HFFc6 (cell line): ENCODE results near the gene MGAT5. TPM values are rescaled to one million over a fixed set of nuclear protein-coding genes. Genes with fewer than 3 reads are reported as not detected.

ENCODE experiments used
- DNase-seq: peaks from one replicate; pipeline ENCODE4 v3.0.0-alpha.2; 2018
- H3K27ac Mint-ChIP-seq: 2 replicates; pipeline ENCODE4 v1.8.0; 2020; ENCODE audit warnings: mild to moderate bottlenecking, mixed read lengths
- H3K27me3 Mint-ChIP-seq: 2 replicates; pipeline ENCODE4 v1.8.0; 2021; ENCODE audit warnings: mild to moderate bottlenecking, moderate library complexity, mixed read lengths; ENCODE audit not compliant: insufficient read depth
- H3K36me3 Mint-ChIP-seq: 2 replicates; pipeline ENCODE4 v1.8.0; 2021; ENCODE audit warnings: low read depth, mixed read lengths
- H3K4me1 Mint-ChIP-seq: 2 replicates; pipeline ENCODE4 v1.8.0; 2020; ENCODE audit warnings: low read depth, mixed read lengths
- H3K4me3 Mint-ChIP-seq: 2 replicates; pipeline ENCODE4 v1.8.0; 2020; ENCODE audit warnings: mild to moderate bottlenecking, moderate library complexity, mixed read lengths
- H3K9me3 Mint-ChIP-seq: 2 replicates; pipeline ENCODE4 v1.8.0; 2020; ENCODE audit warnings: mild to moderate bottlenecking, mixed read lengths
- total RNA-seq, 6 experiments: library from RNA; stranded (reverse); fragmentation: NEBNext Ultra II Directional; extraction: Animal tissue kit (Norgen Biotek cat#: 25700); gene quantifications; 2 replicates in 1 of 6; 3 replicates in 5 of 6; pipeline ENCODE4 v1.2.3, GENCODE V29; 2021
- TF ChIP-seq, protein P1 (sequence below): fragments of 200-600 bp; sonication (generic); IDR thresholded peaks from 2 replicates; pipeline ENCODE4 v1.5.0; 2021; ENCODE audit warnings: antibody characterized with exemption, mild to moderate bottlenecking

The MGAT5 gene
- total RNA-seq, 6 experiments from 2014 or later, result 104 to 129 (median 113) TPM

DNA sequence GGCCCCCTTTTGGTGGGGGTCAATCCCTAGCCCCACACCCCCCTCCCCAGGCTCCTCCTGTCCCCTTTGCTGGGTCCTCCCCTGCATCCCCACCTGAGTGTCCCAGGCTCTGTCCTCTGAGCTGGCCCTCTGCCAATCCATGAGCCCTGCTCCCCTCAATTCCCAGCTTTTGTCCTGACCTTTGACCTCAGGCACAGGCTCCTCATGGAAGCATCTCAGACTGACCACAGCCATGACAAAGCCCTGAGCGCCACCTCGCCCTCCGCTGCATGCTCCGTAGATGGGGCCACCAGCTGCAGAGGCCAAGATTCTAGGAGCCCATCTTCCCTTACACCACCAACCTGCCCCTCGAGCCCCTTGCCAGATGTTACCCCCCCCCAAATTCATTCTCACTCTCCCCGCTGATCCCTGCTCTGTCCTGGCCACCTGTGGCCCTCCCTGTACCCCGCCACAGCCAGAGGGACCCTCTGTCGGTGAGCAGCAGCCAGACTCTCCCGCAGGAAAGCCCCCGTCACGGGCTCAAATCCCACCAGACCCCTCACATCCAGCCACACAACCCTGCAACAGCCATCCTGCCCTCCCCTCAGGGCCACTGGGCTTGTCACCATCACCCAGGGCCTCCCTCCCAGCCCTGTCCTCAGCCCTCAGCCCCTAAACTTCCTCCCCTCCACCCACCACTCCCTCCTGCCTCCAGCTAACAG, 206.0 kb downstream of the MGAT5 start:
- Mint-ChIP-seq H3K27me3 (peaks cover 24% of the 10 kb centered on the region), H3K27ac (no peak overlapping the region), H3K4me3 (no peak overlapping the region), H3K9me3 (no peaks in the 10 kb centered on the region), H3K36me3 (no peaks in the 10 kb centered on the region; the same call in 1 of the 2 replicates), H3K4me1 (peaks cover 8% of the 10 kb centered on the region)
- TF ChIP-seq, protein P1, sequence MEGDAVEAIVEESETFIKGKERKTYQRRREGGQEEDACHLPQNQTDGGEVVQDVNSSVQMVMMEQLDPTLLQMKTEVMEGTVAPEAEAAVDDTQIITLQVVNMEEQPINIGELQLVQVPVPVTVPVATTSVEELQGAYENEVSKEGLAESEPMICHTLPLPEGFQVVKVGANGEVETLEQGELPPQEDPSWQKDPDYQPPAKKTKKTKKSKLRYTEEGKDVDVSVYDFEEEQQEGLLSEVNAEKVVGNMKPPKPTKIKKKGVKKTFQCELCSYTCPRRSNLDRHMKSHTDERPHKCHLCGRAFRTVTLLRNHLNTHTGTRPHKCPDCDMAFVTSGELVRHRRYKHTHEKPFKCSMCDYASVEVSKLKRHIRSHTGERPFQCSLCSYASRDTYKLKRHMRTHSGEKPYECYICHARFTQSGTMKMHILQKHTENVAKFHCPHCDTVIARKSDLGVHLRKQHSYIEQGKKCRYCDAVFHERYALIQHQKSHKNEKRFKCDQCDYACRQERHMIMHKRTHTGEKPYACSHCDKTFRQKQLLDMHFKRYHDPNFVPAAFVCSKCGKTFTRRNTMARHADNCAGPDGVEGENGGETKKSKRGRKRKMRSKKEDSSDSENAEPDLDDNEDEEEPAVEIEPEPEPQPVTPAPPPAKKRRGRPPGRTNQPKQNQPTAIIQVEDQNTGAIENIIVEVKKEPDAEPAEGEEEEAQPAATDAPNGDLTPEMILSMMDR, result no peak
- no peak for DNase-seq

DNA sequence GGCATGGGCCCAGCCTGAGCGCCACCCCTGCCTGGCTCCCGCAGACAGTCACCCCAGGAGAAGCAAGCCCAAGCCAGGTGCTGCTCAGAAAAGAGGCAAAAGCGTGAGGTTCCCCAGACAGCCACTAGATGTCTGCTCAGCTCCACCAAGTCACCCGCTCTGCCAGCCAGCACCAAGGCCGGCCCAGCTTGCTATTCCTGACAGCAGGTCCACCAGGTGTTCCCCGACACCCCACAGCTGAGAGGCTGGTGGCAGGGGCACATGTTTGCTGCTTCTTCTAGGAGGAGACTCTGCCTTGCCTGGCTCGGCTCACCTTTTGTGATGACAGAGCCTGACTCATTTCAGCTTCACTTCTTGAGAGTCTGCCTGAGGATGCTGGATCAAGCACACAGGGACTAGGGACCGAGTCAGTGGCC, 206.7 kb downstream of the MGAT5 start:
- Mint-ChIP-seq H3K36me3 (no peaks in the 10 kb centered on the region; the same call in 1 of the 2 replicates), H3K4me3 (no peak overlapping the region), H3K27me3 (peaks cover 29% of the 10 kb centered on the region), H3K27ac (no peak overlapping the region), H3K4me1 (peaks cover 8% of the 10 kb centered on the region), H3K9me3 (no peaks in the 10 kb centered on the region)
- DNase-seq, result peak; percentile 50
- TF ChIP-seq, protein P1, result peak; percentile 78

DNA sequence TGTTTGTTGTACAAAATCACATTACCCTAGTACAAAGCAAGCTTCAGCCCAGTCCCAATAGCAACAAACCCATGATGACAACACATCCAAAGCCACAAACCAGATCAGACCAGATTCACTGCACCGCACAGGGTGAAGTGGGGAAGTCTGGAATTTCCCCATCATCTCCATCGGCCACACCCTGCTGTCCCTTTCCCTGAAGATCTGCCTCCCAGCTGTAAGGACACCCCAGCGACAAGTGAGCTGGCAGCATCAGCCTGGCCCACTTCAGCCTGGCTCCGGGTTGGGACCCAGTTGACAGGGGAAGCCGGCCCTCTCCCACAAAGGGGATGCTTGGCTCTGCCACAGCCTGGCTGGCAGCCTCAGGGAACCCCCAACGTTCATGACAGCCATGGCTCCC, 207.6 kb downstream of the MGAT5 start:
- no peak overlapping the region for H3K27ac Mint-ChIP-seq
- peaks cover 36% of the 10 kb centered on the region for H3K27me3 Mint-ChIP-seq
- peaks cover 8% of the 10 kb centered on the region for H3K4me1 Mint-ChIP-seq
- no peaks in the 10 kb centered on the region for H3K9me3 Mint-ChIP-seq
- no peaks in the 10 kb centered on the region for H3K36me3 Mint-ChIP-seq
- TF ChIP-seq, protein P1, result no peak
- H3K4me3 Mint-ChIP-seq, result no peak overlapping the region
- peak; percentile 24 for DNase-seq

DNA sequence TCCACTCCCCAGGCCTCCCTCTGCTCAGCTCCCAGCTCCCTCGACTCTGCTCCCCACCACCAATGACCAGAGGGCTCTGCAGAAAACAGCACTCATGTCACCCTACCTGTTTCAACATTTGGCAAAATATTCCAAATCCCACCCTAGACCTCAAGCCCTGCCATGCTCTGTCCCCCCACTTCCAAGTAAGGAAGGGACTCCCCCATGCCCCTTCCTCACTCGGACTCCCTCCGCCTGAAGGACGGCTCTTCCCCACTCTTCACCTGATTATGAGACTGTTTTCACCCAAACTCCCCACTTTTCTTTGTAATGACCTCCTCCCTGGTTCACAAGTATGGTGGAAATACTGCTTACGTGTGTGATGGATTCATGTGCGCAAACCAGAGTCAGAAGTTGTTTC, 208.4 kb downstream of the MGAT5 start:
- H3K36me3 Mint-ChIP-seq, result no peaks in the 10 kb centered on the region
- no peak overlapping the region for H3K4me3 Mint-ChIP-seq
- H3K4me1 Mint-ChIP-seq, result peaks cover 8% of the 10 kb centered on the region
- peaks cover 36% of the 10 kb centered on the region for H3K27me3 Mint-ChIP-seq
- H3K9me3 Mint-ChIP-seq, result no peaks in the 10 kb centered on the region
- H3K27ac Mint-ChIP-seq, result no peak overlapping the region
- TF ChIP-seq, protein P1, result no peak
- DNase-seq, result no peak

DNA sequence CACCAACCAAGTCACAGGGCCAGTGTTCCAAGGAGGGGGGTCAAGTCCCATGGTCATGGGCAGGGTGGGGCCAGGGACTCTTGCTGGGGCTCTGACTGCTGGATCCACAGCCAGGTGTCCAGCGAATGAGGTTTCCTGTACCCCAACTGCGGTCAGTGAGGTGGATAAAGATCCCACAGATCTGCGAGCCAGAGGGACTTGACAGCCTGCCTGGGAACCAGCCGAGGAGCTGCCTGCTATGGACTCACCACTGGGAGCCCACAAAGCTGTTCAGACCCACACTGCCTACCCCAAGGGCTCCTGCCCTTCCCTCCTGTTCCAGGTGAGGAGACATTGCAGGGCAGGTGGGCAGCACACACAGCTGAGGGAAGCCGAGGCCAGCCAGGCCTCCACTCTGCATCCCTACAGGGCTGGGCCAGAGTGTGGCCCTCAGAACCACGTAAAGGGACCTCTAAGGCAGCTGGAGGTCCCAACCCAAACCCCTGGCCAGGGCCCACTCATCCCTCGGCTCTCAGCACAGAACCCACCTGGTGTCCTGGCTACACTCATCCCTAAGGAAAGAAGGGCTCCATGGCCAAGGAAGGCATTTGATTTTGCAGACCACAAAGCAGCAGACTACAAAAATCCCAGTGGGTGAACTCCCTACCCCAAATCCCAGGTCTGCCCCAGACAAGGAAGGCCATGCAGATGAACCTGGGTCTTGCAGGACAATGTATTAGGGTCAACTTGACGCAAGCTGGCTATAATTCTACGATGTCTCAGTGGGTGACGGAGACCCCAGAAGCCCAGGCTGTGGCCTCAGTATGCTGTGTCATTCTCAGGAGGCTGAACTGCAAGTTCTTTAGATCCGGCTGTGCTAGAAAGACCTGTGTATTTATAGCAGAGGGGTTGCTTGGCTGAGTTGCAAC, 209.2 kb downstream of the MGAT5 start:
- H3K27ac Mint-ChIP-seq, result no peak overlapping the region

More for the DNA sequence above, 209.2 kb downstream of the MGAT5 start:
- Mint-ChIP-seq H3K4me3 (no peak overlapping the region), H3K9me3 (no peaks in the 10 kb centered on the region), H3K27me3 (peaks cover 36% of the 10 kb centered on the region), H3K36me3 (no peaks in the 10 kb centered on the region), H3K4me1 (peaks cover 8% of the 10 kb centered on the region)
- DNase-seq, result no peak
- TF ChIP-seq, protein P1, result no peak
